GM18873 (cell line): ENCODE measurements around the gene MAGEH1.
A peak's percentile ranks its signal among the peaks of the same experiment; 100 is the strongest.
"Not testable (repeated sequence)": the region's sequence is repeated elsewhere in the genome, so short reads cannot be mapped to it uniquely, and the experiment has no call there.

Experiments used
- ATAC-seq: cut with Tn5 transposase; IDR thresholded peaks from one replicate; pipeline ENCODE4 v1.9.1; 2021; ENCODE audit warnings: mild to moderate bottlenecking, moderate library complexity, moderate number of reproducible peaks; ENCODE audit not compliant: unreplicated experiment, low FRiP score

The MAGEH1 gene

DNA sequence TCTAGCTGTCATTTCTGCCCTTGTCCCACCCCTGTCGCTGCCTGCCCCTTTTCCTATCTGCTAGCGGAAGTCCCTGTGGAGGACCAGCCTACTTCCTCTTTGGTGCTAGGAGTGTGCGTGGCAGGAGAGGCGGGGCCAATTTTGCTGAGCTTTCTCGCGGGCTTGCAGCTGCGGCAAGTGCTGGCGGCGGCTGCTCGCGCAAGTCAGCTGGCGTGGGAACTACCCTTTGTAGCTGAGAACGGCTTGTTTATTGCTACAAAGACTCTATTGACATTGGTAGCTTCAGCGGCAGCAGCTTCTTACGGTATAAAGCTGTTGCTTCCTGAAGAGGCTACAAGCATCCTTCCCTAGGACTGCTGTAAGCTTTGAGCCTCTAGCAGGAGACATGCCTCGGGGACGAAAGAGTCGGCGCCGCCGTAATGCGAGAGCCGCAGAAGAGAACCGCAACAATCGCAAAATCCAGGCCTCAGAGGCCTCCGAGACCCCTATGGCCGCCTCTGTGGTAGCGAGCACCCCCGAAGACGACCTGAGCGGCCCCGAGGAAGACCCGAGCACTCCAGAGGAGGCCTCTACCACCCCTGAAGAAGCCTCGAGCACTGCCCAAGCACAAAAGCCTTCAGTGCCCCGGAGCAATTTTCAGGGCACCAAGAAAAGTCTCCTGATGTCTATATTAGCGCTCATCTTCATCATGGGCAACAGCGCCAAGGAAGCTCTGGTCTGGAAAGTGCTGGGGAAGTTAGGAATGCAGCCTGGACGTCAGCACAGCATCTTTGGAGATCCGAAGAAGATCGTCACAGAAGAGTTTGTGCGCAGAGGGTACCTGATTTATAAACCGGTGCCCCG, at the start of gene MAGEH1:
TSS of gene MAGEH1 (plus strand) at position 138 of the 843 bp plus-strand sequence. CDS start at position 386, 248 bp downstream.
- peak; percentile 98 for ATAC-seq

DNA sequence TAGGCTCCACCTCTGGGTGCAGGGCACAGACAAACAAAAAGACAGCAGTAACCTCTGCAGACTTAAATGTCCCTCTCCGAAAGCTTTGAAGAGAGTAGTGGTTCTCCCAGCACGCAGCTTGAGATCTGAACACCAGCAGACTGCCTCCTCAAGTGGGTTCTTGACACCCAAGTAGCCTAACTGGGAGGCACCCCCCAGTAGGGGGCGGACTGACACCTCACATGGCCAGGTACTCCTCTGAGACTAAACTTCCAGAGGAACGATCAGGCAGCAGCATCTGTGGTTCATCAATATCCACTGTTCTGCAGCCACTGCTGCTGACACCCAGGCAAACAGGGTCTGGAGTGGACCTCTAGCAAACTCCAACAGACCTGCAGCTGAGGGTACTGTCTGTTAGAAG, 24.8 kb upstream of the MAGEH1 start:
- ATAC-seq: not testable (repeated sequence)

GRCh38 chrX:55443468-55443867, 8.5 kb upstream of the MAGEH1 start:
- ATAC-seq: not testable (repeated sequence)

- ATAC-seq: no peak
Observed at GRCh38 chrX:55450259-55450658, 1.7 kb upstream of the MAGEH1 start.

DNA sequence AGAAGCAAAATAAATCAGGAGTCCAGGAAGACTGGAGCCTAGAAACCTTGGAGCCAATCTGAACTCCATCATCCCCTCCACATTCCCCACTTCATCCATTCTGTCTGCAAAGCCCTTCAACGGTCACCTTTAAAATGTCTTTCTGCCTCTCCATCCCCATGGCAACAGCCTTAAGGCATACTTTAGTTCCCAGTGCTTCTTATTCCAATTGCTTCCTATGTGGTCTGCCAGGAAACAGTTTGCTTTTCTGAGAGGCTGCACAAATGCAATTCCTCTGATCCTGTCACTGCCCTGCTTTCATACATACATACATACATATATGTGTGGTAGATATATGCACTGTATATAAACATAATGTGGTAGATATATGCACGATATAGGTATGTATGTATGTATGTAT, 786 bp upstream of the MAGEH1 start:
- ATAC-seq: no peak

DNA sequence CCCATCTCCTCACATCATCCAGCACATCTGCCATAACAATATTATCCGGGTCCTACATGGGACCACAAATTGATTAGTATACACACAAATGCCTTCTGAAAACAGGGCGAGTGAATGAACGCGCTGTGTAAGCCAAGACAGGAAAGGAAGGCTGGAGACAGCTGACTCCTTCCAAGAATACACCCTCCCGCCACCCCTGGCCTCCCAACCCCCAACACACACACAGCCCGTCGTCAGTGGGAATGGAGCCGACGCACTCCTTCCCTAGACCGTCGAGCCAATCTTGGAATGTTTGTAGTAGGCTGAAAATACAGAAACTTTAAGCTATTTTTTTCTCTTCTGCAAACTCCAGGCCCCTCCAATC, 319 bp upstream of the MAGEH1 start:
- ATAC-seq: no peak

- no peak for ATAC-seq
Observed at GRCh38 chrX:55452833-55453124, 852 bp downstream of the MAGEH1 start.

DNA sequence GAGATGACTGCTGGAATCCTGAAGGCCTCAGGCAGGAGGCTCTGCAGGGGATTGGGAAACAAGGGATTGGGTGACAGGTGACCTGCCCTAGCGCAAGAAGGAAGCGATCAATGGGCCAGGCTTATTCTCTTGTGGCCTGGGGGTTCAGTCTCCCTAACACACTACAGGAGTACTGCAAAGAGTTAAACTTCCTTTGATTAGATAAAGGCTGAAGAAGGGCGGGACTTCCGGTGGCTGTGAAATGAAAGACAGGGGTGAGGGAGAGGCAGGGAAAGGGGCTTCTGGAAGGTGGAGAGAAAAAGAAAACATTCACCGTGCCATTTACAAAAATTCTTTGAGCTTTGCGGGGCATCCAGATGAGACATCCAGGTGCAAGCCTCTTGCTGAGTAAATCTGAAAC, 3.8 kb downstream of the MAGEH1 start:
- ATAC-seq: not testable (repeated sequence)

GRCh38 chrX:55459426-55459825, 7.5 kb downstream of the MAGEH1 start:
- not testable (repeated sequence) for ATAC-seq

DNA sequence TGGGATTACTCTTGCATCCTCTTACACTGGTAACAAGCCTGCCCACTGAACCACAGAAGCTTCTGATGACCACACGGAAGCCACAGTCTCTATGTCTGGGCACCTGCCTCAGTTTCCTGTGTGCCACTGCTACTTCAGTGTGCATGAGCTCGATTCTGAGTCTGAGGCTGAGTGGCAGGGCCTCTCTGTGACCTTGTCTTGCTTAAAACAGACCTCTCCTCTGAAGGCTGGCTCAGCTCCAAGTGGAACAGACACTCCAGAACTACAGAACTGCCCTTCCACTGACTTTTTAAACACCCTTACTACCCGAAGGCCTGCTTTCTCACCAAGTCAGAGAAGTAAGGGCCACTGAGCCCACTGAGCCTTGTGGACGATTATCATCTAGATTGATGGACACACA, 8.0 kb downstream of the MAGEH1 start:
- ATAC-seq: not testable (repeated sequence)

DNA sequence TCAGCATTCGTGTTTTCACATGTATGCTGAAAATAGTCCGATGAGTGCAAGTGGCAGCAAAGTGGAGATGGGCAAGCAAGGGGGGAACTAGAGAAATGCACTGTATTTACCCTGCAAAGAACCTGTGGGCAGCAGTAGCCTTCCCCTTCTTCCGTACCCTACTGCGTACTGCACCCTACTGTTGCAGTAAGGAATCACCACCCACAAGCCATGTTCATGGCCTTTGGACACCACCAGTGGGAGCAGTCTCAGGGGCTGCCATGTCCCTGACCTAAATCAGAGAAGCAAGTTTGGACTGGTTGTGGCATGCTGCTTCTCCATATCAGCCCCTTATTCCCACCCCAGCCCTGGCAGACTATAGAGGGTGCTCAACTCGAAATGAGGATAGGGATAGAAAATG, 12.1 kb downstream of the MAGEH1 start:
- ATAC-seq: not testable (repeated sequence)

DNA sequence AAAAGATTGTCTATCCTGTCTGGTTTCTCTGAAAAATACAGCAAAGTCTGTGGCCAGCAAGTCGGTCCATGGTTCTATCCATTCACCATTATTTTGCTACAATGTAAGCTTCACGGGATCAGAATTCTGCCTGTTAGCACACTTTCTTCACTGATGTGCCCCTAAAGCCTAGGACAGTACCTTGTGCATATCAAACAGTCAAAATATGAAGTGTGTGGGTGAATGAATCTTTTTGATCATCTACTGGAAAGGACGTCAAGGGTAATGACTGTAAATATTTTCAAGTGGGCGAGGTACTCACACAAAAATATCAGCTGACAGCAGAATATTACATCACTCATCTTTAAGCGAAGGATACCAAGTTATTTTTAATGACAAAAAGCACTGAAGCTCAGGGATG, 13.2 kb downstream of the MAGEH1 start:
- ATAC-seq: not testable (repeated sequence)

GRCh38 chrX:55465791-55466190, 13.9 kb downstream of the MAGEH1 start:
- ATAC-seq: not testable (repeated sequence)

DNA sequence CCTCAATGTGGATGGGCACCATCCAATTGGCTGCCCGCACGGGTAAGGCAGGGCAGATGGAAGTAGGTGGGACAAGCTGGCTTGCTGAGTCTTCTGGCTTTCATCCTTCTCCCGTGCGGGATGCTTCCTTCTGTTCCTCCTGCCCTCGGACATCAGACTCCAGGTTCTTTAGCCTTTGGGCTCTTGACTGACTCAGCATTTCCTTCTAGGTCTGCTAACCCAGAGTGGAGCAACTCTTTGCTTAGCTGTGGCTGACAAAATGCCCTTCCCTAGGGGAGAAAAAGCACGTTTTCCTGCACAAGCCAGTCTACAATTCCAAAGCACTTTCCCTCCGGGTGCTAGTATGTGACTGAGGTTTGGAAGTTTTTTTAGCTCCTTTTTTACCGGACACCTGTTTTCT, 28.0 kb downstream of the MAGEH1 start:
- not testable (repeated sequence) for ATAC-seq

DNA sequence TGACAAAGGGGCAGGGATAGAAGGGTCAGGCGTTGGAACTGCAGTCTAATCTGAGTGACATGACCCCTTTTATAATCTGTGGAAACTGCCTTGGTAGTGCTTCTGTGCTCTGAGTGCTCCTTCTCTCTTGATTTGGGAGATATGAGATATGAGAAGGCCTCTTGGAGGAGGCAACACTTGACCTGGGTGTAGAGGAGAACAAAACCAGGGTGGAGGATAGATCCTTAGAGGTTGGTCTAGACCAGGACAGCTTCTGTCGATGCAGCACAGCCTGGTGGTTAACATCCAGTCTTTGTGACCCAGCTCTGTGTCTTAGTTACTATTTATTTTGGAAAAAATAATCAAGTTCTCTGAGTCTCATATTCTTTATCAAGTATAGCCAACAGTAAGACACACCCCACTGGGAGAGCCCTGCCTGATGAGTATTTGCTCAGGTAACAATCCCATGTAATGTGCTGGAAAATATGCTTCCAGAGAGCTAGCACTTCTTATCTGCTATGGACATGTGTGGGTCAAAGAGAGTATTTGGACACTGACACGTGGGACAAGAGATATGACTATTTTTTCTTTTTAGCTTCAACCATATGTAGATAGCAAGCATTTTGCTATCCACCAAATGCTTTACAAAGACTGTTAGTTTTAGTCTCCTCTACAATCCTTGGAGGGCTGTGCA, 28.6 kb downstream of the MAGEH1 start:
- no peak for ATAC-seq

DNA sequence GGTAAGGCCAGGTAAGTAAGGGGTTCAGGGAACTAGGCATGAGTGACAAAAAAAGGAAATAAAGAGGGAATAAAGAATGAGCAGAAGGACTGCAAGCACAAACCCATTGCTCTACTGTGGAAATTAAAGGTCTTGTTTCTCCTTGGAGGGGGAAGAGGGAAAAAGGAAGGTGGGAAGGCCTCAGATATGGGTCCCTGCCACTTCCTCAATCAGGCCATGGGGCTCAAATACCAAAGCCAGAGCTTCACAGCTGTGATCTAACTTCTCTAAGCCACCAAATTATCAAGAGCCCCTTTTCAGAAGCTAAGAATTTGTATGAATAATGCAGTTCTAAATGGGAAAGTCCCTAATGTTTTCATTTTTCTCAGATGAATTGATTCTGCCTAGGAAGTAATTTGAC, 33.0 kb downstream of the MAGEH1 start:
- no peak for ATAC-seq

DNA sequence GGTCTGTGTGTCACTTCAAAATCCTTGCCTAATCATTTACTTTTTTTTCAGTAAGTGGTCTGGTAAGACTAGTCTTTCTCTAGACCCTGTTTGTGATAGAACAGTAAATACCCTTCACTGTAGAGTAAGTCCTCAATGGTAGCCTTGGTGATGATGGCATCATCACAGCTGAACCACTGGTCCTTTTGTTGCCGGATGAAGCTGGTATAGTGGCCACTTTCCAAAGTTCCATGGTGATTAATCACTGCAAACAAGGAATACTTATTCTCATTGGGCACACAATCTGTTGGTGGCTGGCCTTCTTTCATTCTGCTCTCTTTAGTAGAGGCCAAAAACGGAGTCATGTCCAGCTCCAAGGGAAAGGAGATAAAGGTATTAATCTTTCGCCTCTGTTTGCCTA, 34.8 kb downstream of the MAGEH1 start:
- no peak for ATAC-seq

DNA sequence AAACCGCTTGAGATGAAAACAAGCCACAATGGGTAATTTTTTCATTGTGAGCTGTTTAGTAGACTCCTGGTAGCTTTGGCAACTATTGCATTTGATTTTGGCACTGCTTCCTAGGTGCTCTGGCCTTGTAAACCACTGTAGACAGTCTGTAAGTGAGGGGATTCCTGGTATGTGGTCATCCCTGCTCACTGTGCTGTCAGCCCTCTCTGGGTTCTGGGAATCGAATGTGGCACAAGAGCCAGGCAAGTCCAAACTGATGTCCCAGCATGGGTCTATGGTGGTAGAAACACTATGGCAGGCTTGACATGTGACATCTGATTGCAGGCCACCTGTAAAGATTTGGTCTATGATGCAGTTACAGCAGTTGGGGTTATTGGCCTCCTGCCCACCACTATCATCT, 35.2 kb downstream of the MAGEH1 start:
- no peak for ATAC-seq

DNA sequence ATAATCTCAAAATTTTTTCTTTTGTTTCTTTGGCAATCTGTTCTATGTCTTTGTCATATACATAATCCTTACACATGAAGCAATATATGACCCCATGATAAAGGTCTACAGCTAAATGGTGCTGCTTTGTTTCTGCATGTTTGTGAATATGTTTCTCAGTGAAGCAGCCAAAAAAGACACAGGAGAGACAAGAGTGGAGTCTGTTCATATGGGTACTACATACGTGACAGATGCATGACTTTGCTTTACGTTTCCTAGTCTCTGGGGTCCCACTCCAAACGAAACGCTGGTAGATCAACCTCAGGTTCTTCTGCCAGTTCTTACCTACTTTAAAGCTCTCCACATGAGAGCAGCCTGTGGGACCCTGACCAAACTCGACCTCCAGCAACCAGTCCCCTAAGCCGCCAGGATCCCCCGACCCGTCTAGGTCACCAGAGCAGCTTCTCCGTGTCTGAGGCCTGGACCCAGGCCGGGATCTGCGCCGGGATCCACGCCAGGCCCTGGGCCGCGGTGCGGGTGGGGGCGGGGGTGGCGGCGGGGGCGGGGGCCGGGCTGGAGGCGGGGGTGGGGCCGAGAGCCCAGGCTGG, 36.2 kb downstream of the MAGEH1 start:
- no peak for ATAC-seq

GRCh38 chrX:55488593-55489313, 36.8 kb downstream of the MAGEH1 start:
- ATAC-seq: peak; percentile 60
